HEK293 (cell line): ENCODE measurements around the gene EFCAB10.

Source experiments
- KLF9 ChIP-seq: fragments of 450-650 bp; formaldehyde crosslinking; IDR thresholded peaks from 2 replicates; pipeline ENCODE4 v1.5.1; 2016; ENCODE audit warnings: missing biosample characterization, missing genetic modification characterization, low read depth
- RBAK ChIP-seq: fragments of 450-650 bp; formaldehyde crosslinking; IDR thresholded peaks from 2 replicates; pipeline ENCODE4 v1.5.1; 2016; ENCODE audit warnings: missing biosample characterization, missing genetic modification characterization
- TRIM28 ChIP-seq: IDR thresholded peaks from 2 replicates; pipeline ENCODE4 v1.6.1; 2011; ENCODE audit warnings: low read length, control low read depth, borderline replicate concordance
- ZNF248 ChIP-seq: fragments of 450-650 bp; formaldehyde crosslinking; IDR thresholded peaks from 2 replicates; pipeline ENCODE4 v1.5.1; 2017; ENCODE audit warnings: missing biosample characterization, missing genetic modification characterization
- ZNF274 ChIP-seq, 2 experiments: fragments of 200-500 bp in 1 of 2; fragments of 450-650 bp in 1 of 2; sonication (Bioruptor generic) in 1 of 2; formaldehyde crosslinking in 1 of 2; IDR thresholded peaks; 2 replicates each; pipeline versions ENCODE4 v1.5.1 to v1.6.1; 2014 to 2016; ENCODE audit warnings: borderline replicate concordance in 1 of 2, inconsistent platforms in 1 of 2, low read length in 1 of 2, missing biosample characterization in 1 of 2, missing genetic modification characterization in 1 of 2
- ZNF623 ChIP-seq: fragments of 450-650 bp; formaldehyde crosslinking; IDR thresholded peaks from 2 replicates; pipeline ENCODE4 v1.5.1; 2016; ENCODE audit warnings: missing biosample characterization, missing genetic modification characterization
- TF ChIP-seq, protein P1 (sequence below): fragments of 450-650 bp; formaldehyde crosslinking; IDR thresholded peaks from 2 replicates; pipeline ENCODE4 v1.5.1; 2016; ENCODE audit warnings: missing biosample characterization, missing genetic modification characterization
- TF ChIP-seq, protein P2 (sequence below): fragments of 450-650 bp; IDR thresholded peaks from 2 replicates; pipeline ENCODE4 v1.5.1; 2018; ENCODE audit warnings: missing biosample characterization, missing genetic modification characterization
- TF ChIP-seq, protein P3 (sequence below): fragments of 450-650 bp; formaldehyde crosslinking; IDR thresholded peaks from 2 replicates; pipeline ENCODE4 v1.5.1; 2016; ENCODE audit warnings: missing biosample characterization, missing genetic modification characterization, borderline replicate concordance
- TF ChIP-seq, protein P4 (sequence below): IDR thresholded peaks from 2 replicates; pipeline ENCODE4 v1.6.1; 2011; ENCODE audit warnings: mild to moderate bottlenecking, low read depth, low read length, borderline replicate concordance

DNA sequence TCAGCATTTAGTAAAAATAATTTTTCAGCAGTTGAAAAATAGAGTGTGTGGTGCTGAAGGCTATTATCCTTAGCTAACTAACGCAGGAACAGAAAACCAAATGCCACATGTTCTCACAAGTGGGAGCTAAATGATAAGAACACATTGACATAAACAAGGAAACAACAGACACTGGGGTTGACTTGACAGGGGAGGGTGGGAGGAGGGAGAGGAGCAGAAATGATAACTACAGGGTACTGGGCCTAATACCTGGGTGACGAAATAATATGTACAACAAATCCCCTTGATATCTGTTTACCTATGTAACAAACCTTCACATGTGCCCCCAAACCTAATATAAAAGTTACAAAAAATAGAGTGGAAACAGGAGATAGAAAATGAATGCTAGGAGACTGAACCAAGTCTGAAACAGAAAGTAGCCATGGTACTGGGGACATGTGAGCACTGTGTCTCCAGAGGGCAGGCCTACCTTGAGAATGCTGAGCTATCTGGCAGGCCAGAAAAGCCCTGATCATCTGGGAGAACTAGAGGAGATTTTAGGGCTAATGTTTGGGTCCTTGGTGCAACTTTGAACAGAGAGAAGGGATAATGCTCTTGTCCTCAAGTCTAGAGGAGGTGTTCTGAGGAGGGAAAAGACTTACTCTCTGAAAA, 4.7 kb upstream of the EFCAB10 start:
- TF ChIP-seq, protein P1, sequence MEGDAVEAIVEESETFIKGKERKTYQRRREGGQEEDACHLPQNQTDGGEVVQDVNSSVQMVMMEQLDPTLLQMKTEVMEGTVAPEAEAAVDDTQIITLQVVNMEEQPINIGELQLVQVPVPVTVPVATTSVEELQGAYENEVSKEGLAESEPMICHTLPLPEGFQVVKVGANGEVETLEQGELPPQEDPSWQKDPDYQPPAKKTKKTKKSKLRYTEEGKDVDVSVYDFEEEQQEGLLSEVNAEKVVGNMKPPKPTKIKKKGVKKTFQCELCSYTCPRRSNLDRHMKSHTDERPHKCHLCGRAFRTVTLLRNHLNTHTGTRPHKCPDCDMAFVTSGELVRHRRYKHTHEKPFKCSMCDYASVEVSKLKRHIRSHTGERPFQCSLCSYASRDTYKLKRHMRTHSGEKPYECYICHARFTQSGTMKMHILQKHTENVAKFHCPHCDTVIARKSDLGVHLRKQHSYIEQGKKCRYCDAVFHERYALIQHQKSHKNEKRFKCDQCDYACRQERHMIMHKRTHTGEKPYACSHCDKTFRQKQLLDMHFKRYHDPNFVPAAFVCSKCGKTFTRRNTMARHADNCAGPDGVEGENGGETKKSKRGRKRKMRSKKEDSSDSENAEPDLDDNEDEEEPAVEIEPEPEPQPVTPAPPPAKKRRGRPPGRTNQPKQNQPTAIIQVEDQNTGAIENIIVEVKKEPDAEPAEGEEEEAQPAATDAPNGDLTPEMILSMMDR (tag by site-specific recombination) = no peak
- TF ChIP-seq TRIM28 = no peak
- TF ChIP-seq ZNF248 = no peak
- TF ChIP-seq, protein P2, sequence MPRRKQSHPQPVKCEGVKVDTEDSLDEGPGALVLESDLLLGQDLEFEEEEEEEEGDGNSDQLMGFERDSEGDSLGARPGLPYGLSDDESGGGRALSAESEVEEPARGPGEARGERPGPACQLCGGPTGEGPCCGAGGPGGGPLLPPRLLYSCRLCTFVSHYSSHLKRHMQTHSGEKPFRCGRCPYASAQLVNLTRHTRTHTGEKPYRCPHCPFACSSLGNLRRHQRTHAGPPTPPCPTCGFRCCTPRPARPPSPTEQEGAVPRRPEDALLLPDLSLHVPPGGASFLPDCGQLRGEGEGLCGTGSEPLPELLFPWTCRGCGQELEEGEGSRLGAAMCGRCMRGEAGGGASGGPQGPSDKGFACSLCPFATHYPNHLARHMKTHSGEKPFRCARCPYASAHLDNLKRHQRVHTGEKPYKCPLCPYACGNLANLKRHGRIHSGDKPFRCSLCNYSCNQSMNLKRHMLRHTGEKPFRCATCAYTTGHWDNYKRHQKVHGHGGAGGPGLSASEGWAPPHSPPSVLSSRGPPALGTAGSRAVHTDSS (tag by site-specific recombination) = no peak
- no peak for TF ChIP-seq ZNF274 (IDR thresholded peaks at IDR 0.05; ENCODE audit: low read length)
- no peak for TF ChIP-seq ZNF274 (tag by site-specific recombination; IDR thresholded peaks at IDR 0.05; ENCODE audit: borderline replicate concordance)
- TF ChIP-seq RBAK = no peak
- TF ChIP-seq ZNF623 (tag by site-specific recombination) = no peak
- no peak for TF ChIP-seq KLF9 (tag by site-specific recombination)
- TF ChIP-seq, protein P3, sequence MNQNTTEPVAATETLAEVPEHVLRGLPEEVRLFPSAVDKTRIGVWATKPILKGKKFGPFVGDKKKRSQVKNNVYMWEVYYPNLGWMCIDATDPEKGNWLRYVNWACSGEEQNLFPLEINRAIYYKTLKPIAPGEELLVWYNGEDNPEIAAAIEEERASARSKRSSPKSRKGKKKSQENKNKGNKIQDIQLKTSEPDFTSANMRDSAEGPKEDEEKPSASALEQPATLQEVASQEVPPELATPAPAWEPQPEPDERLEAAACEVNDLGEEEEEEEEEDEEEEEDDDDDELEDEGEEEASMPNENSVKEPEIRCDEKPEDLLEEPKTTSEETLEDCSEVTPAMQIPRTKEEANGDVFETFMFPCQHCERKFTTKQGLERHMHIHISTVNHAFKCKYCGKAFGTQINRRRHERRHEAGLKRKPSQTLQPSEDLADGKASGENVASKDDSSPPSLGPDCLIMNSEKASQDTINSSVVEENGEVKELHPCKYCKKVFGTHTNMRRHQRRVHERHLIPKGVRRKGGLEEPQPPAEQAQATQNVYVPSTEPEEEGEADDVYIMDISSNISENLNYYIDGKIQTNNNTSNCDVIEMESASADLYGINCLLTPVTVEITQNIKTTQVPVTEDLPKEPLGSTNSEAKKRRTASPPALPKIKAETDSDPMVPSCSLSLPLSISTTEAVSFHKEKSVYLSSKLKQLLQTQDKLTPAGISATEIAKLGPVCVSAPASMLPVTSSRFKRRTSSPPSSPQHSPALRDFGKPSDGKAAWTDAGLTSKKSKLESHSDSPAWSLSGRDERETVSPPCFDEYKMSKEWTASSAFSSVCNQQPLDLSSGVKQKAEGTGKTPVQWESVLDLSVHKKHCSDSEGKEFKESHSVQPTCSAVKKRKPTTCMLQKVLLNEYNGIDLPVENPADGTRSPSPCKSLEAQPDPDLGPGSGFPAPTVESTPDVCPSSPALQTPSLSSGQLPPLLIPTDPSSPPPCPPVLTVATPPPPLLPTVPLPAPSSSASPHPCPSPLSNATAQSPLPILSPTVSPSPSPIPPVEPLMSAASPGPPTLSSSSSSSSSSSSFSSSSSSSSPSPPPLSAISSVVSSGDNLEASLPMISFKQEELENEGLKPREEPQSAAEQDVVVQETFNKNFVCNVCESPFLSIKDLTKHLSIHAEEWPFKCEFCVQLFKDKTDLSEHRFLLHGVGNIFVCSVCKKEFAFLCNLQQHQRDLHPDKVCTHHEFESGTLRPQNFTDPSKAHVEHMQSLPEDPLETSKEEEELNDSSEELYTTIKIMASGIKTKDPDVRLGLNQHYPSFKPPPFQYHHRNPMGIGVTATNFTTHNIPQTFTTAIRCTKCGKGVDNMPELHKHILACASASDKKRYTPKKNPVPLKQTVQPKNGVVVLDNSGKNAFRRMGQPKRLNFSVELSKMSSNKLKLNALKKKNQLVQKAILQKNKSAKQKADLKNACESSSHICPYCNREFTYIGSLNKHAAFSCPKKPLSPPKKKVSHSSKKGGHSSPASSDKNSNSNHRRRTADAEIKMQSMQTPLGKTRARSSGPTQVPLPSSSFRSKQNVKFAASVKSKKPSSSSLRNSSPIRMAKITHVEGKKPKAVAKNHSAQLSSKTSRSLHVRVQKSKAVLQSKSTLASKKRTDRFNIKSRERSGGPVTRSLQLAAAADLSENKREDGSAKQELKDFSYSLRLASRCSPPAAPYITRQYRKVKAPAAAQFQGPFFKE (tag by site-specific recombination) = no peak
- TF ChIP-seq, protein P4, sequence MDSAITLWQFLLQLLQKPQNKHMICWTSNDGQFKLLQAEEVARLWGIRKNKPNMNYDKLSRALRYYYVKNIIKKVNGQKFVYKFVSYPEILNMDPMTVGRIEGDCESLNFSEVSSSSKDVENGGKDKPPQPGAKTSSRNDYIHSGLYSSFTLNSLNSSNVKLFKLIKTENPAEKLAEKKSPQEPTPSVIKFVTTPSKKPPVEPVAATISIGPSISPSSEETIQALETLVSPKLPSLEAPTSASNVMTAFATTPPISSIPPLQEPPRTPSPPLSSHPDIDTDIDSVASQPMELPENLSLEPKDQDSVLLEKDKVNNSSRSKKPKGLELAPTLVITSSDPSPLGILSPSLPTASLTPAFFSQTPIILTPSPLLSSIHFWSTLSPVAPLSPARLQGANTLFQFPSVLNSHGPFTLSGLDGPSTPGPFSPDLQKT = no peak
